ENCODE measurements around the gene SSBP2.
"Not testable (repeated sequence)": the region's sequence is repeated elsewhere in the genome, so short reads cannot be mapped to it uniquely, and the experiment has no call there.

SSBP2 gene

GRCh38 chr5:81422671-81423070 lies 328.2 kb downstream of the SSBP2 start:
- no peak for DNase-seq

GRCh38 chr5:81420039-81420667 lies 330.7 kb downstream of the SSBP2 start:
- DNase-seq, result no peak

DNA sequence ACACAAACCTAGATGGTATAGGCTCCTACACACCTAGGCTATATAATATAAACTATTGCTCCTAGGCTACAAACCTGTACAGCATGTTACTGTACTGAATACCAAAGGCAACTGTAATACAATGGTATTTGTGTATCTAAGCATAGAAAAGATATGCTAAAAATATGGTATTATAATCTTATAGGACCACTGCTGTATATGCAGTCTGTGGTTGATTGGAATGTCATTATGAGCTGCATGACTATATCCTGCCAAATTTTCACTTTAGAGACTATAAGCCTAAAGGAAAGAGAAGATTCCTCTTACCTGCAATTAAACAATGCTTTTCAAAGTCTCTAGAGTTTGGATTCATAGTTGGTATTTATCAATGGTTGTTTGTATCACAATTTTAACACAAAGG lies 332.3 kb downstream of the SSBP2 start:
- DNase-seq, result no peak

- DNase-seq, result no peak
Measured at GRCh38 chr5:81417052-81417451, 333.8 kb downstream of the SSBP2 start.

DNA sequence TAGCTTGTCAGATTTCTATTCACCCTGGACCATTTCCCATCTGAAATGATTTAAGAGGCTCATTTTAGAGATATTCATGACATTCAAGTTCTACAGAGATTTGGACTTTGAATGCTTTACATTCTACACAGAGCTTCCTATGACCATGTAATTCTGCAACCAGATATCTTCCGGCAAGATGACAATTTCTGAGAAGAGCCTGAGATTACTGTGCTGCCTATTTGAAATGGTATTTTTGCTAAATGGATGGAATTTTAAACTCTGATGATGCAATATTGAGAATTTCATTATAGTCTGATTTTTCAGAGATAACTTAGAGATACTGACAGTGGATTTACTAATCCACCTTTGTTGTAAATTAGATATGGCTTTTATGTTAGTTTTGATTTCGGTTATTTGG lies 341.0 kb downstream of the SSBP2 start:
- no peak for DNase-seq

GRCh38 chr5:81409361-81409760 lies 341.5 kb downstream of the SSBP2 start:
- no peak for DNase-seq

- no peak for DNase-seq
Measured at GRCh38 chr5:81408496-81408895, 342.4 kb downstream of the SSBP2 start.

- DNase-seq, result not testable (repeated sequence)
Measured at GRCh38 chr5:81407811-81408210, 343.1 kb downstream of the SSBP2 start.

- no peak for DNase-seq
Measured at GRCh38 chr5:81405126-81405891, 345.6 kb downstream of the SSBP2 start.

GRCh38 chr5:81402192-81402930 lies 348.5 kb downstream of the SSBP2 start:
- DNase-seq, result no peak

GRCh38 chr5:81401266-81401665 lies 349.6 kb downstream of the SSBP2 start:
- no peak for DNase-seq

- no peak for DNase-seq
Measured at GRCh38 chr5:81400375-81400774, 350.5 kb downstream of the SSBP2 start.

DNA sequence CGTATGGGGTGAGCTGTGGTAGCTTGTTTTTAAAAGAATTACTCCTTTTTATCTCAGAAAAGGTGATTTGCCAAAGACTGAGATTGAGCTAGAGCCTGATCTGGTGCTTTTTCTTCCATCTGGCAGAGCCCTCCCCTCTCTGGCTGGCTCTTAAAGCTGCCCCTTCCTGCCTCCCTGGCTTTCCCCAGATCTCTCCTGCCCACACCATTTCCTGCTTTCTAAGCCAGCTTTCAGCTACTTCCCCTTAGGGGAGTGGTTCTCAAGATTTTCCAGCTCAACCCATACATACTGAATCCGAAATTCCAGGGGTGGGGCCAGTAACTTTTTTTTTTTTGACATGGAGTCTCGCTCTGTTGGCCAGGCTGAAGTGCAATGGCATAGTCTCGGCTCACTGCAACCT lies 352.2 kb downstream of the SSBP2 start:
- no peak for DNase-seq

- DNase-seq, result no peak
Measured at GRCh38 chr5:81397176-81397575, 353.7 kb downstream of the SSBP2 start.

GRCh38 chr5:81395262-81395661 lies 355.6 kb downstream of the SSBP2 start:
- DNase-seq, result no peak

- no peak for DNase-seq
Measured at GRCh38 chr5:81393783-81394718, 356.8 kb downstream of the SSBP2 start, which contains the start of gene ACOT12. TSS of gene ACOT12 (minus strand) at chr5:81394134. CDS start at chr5:81394114, 20 bp downstream.

DNA sequence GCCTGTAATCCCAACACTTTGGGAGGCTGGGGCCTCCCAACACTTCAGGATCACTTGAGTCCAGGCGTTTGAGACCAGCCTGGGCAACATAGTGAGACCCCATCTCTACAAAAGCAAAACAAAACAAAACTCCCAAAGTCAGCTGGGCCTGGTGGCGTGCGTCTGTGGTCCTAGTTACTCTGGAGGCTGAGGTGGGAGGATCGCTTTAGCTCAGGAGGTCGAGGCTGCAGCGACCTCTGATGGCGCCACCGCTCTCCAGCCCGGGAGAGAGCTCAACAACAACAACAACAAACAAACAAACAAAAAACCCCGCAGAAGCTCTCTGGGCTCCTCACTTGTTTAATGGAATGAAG lies 357.5 kb downstream of the SSBP2 start:
- no peak for DNase-seq

GRCh38 chr5:81389025-81389424 lies 361.9 kb downstream of the SSBP2 start:
- DNase-seq, result no peak

DNA sequence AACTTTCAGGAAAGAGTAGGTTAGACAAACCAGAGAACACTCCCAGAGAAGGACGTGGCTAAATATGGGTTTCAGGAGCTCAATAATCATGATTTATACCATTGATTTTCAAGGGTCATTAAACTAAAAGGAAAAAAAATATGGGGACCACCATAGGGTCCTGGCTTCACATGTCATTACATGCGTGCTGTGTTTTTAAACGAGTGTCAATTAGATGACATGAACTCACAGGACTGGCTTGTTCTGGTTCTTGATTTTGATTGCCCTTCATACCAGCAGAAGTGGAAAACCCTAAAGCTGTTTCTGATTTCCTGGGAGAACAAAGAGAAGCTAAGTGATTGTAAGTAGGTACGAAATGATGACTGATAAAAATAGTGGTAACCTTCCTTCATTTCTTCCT lies 362.7 kb downstream of the SSBP2 start:
- no peak for DNase-seq

DNA sequence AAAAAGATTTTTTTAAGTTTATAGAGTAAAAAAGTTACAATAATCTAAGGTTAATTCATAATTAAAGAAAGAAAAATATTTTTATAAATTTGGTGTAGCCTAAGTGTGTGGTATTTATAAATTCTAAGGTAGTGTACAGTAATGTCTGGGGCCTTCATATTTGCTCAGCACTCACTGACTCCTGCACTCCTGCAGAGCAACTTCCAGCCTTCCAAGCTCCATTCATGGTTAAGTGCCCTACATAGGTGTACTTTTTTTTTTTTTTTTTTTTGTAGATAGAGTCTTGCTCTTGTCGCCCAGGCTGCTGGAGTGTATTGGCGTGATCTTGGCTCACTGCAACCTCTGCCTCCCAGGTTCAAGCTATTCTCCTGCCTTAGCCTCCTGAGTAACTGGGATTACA lies 367.0 kb downstream of the SSBP2 start:
- DNase-seq, result no peak

GRCh38 chr5:81371354-81371876 lies 379.5 kb downstream of the SSBP2 start:
- DNase-seq, result no peak

GRCh38 chr5:81370912-81371311 lies 380.0 kb downstream of the SSBP2 start:
- no peak for DNase-seq

- no peak for DNase-seq
Measured at GRCh38 chr5:81365541-81365940, 385.4 kb downstream of the SSBP2 start.

Measured in activated gamma-delta T cell treated with Interleukin-2 at 50 U/mL for 16 hours (primary cell).